Measurements from ENCODE around the gene TBPL1. TPM values are rescaled to one million over a fixed set of nuclear protein-coding genes. Genes with fewer than 3 reads are reported as not detected.
"Not testable (repeated sequence)": the region's sequence is repeated elsewhere in the genome, so short reads cannot be mapped to it uniquely, and the experiment has no call there.

TBPL1 gene
- total RNA-seq, 5 donors from 2014 or later (not counting 1 experiment from before 2014, with no cell fraction given) = 27.7 to 30.5 (median 28.9) TPM

DNA sequence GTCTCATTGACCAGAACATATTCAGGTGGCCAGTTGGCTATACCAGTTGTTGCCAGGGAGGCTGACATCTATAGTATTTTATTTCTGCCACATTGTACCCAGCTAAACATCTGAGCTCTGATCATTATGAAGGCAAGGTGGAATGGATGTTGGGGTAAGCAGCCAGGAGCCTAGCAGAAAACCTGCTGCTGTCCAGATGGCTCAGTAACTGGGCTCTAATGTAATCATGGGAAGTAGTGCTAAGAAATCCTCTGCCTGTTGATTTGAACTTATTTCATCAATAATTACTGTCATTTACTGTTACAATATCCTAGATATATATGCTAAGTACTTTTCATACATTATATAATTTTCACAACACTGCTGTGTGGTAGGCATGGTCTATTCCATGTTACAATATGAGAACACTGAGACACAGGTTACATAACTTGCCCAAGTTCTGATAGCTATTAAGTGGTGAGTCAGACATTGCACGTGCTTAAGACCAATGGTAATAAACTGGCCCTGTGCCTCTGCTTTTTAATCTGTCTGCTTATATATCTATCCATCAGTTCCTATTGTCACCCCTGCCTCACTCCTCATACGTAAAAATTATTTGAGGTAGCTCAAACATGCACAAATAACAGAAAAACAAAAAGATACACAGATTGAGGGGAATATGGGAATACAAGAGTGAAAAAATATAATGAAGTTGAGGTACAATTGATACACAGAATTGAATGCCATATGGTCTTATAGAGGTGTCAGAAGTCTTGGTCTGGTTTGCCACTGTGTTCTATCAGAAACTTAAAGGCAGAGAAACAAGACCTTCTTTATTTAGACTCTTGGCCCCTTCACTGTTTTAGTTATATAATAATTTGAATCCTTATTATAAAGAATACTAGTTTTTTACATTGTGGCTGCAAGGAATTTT is 25.2 kb downstream of the TBPL1 start:
- H3K4me1 ChIP-seq (ENCODE audit: control insufficient read depth in 1 of 2, extremely low read depth in 1 of 2, insufficient read depth in 2 of 2, low read length in 2 of 2) = peaks cover 3 to 6% of the 10 kb centered on the region in 2 experiments
- Mint-ChIP-seq H3K4me3 (no peak overlapping the region), H3K27me3 (no peaks in the 10 kb centered on the region), H3K9me3 (no peaks in the 10 kb centered on the region), H3K4me1 (peaks cover 47 to 48% (median 48%) of the 10 kb centered on the region in 3 donors), H3K27ac (no peak overlapping the region), H3K36me3 (peaks cover 15% of the 10 kb centered on the region)
- DNase-seq (no peak), ATAC-seq (replicated peaks in 1 of 4) (no peak)
- H3K36me3 ChIP-seq (ENCODE audit: control insufficient read depth in 2 of 2, extremely low read depth in 1 of 2, insufficient read depth in 1 of 2, low read length in 1 of 2) = peaks cover 0 to 3% of the 10 kb centered on the region in 2 donors
- WGBS (ENCODE audit: insufficient coverage) = no CpG with 5 or more reads among the region's 2 CpGs
- no peaks in the 10 kb centered on the region for H3K9me3 ChIP-seq
- H3K27me3 ChIP-seq (replicated peaks in 1 of 2; ENCODE audit: control insufficient read depth in 2 of 2, extremely low read depth in 1 of 2, insufficient read depth in 2 of 2, low read length in 1 of 2) = no peaks in the 10 kb centered on the region
- ChIA-PET POLR2A (no interaction called here), CTCF (interaction anchor here (0.6 to 1.2 kb wide), 4 partner anchors 14 to 1204 kb away, joined by 3 to 10 read pairs (median 4); no protein-coding TSS in a partner anchor)
- H3K27ac ChIP-seq (ENCODE audit: low read length) = no peak overlapping the region
- H3K4me3 ChIP-seq (ENCODE audit: control insufficient read depth in 1 of 2, extremely low read depth in 1 of 2, low read length in 1 of 2) = no peak overlapping the region

- no peaks in the 10 kb centered on the region for H3K9me3 Mint-ChIP-seq
- peaks cover 49 to 50% (median 49%) of the 10 kb centered on the region in 3 donors for H3K4me1 Mint-ChIP-seq
- H3K9me3 ChIP-seq = no peaks in the 10 kb centered on the region
- H3K4me3 ChIP-seq (ENCODE audit: control insufficient read depth in 1 of 2, extremely low read depth in 1 of 2, low read length in 1 of 2) = no peak overlapping the region
- H3K36me3 Mint-ChIP-seq = peaks cover 15% of the 10 kb centered on the region
- H3K27ac ChIP-seq (ENCODE audit: low read length) = no peak overlapping the region
- no peak overlapping the region for H3K4me3 Mint-ChIP-seq
- POLR2A ChIA-PET = no interaction called here
- peaks cover 7 to 11% of the 10 kb centered on the region in 2 experiments for H3K4me1 ChIP-seq (ENCODE audit: control insufficient read depth in 1 of 2, extremely low read depth in 1 of 2, insufficient read depth in 2 of 2, low read length in 2 of 2)
- ATAC-seq (replicated peaks in 1 of 4) (no peak), DNase-seq (no peak)
- no peaks in the 10 kb centered on the region for H3K27me3 Mint-ChIP-seq
- peaks cover 0 to 3% of the 10 kb centered on the region in 2 donors for H3K36me3 ChIP-seq (ENCODE audit: control insufficient read depth in 2 of 2, extremely low read depth in 1 of 2, insufficient read depth in 1 of 2, low read length in 1 of 2)
- H3K27me3 ChIP-seq (replicated peaks in 1 of 2; ENCODE audit: control insufficient read depth in 2 of 2, extremely low read depth in 1 of 2, insufficient read depth in 2 of 2, low read length in 1 of 2) = no peaks in the 10 kb centered on the region
- CTCF ChIA-PET = interaction anchor here (0.6 to 1.2 kb wide), 3 partner anchors 14 to 81 kb away, joined by 3 to 6 read pairs (median 3); no protein-coding TSS in a partner anchor
- no CpG with 5 or more reads among the region's 2 CpGs for WGBS (ENCODE audit: insufficient coverage)
- peak overlapping the region in 1 of 2 donors; percentile 9 for H3K27ac Mint-ChIP-seq
Observed at GRCh38 chr6:133978896-133979240, 25.8 kb downstream of the TBPL1 start.

GRCh38 chr6:133979269-133979963 is 26.4 kb downstream of the TBPL1 start:
- H3K36me3 Mint-ChIP-seq = peaks cover 15% of the 10 kb centered on the region
- DNase-seq; H3K9me3 Mint-ChIP-seq; H3K27me3 Mint-ChIP-seq; ATAC-seq (replicated peaks in 1 of 4); H3K27me3 ChIP-seq (replicated peaks in 1 of 2; ENCODE audit: control insufficient read depth in 2 of 2, extremely low read depth in 1 of 2, insufficient read depth in 2 of 2, low read length in 1 of 2); H3K36me3 ChIP-seq (ENCODE audit: control insufficient read depth in 2 of 2, extremely low read depth in 1 of 2, insufficient read depth in 1 of 2, low read length in 1 of 2); H3K4me3 ChIP-seq (ENCODE audit: control insufficient read depth in 1 of 2, extremely low read depth in 1 of 2, low read length in 1 of 2); POLR2A ChIA-PET; H3K27ac ChIP-seq (ENCODE audit: low read length); H3K9me3 ChIP-seq; H3K4me3 Mint-ChIP-seq: not testable (repeated sequence)
- H3K4me1 ChIP-seq (ENCODE audit: control insufficient read depth in 1 of 2, extremely low read depth in 1 of 2, insufficient read depth in 2 of 2, low read length in 2 of 2) = peaks cover 7 to 11% of the 10 kb centered on the region in 2 experiments
- peaks cover 50 to 52% (median 52%) of the 10 kb centered on the region in 3 donors for H3K4me1 Mint-ChIP-seq
- H3K27ac Mint-ChIP-seq = peak overlapping the region in 1 of 2 donors; percentile 9
- 87% methylated on average over 2 of the region's 7 CpGs for WGBS (ENCODE audit: insufficient coverage)
- CTCF ChIA-PET = interaction anchor here in 1 of 2 donors (1.2 kb wide), 1 partner anchor 23 kb away, joined by 3 read pairs; no protein-coding TSS in a partner anchor

- no peak overlapping the region for H3K4me3 Mint-ChIP-seq
- H3K36me3 Mint-ChIP-seq = peaks cover 19% of the 10 kb centered on the region
- POLR2A ChIA-PET = interaction anchor here in 1 of 2 donors (0.6 kb wide), 2 partner anchors 18 to 69 kb away, joined by 3 to 5 read pairs; no protein-coding TSS in a partner anchor
- WGBS (ENCODE audit: insufficient coverage) = no CpG with 5 or more reads among the region's 3 CpGs
- H3K4me3 ChIP-seq (ENCODE audit: control insufficient read depth in 1 of 2, extremely low read depth in 1 of 2, low read length in 1 of 2) = no peak overlapping the region
- no peak for DNase-seq
- peaks cover 54 to 56% (median 55%) of the 10 kb centered on the region in 3 donors for H3K4me1 Mint-ChIP-seq
- CTCF ChIA-PET = interaction anchor here in 1 of 2 donors (0.6 kb wide), 4 partner anchors 36 to 1114 kb away, joined by 3 to 5 read pairs (median 4); no protein-coding TSS in a partner anchor
- H3K27me3 ChIP-seq (replicated peaks in 1 of 2; ENCODE audit: control insufficient read depth in 2 of 2, extremely low read depth in 1 of 2, insufficient read depth in 2 of 2, low read length in 1 of 2) = no peaks in the 10 kb centered on the region
- peaks cover 7 to 15% of the 10 kb centered on the region in 2 experiments for H3K4me1 ChIP-seq (ENCODE audit: control insufficient read depth in 1 of 2, extremely low read depth in 1 of 2, insufficient read depth in 2 of 2, low read length in 2 of 2)
- H3K9me3 Mint-ChIP-seq = no peaks in the 10 kb centered on the region
- no peaks in the 10 kb centered on the region for H3K9me3 ChIP-seq
- H3K27ac ChIP-seq (ENCODE audit: low read length) = no peak overlapping the region
- peaks cover 0 to 11% of the 10 kb centered on the region in 2 donors for H3K36me3 ChIP-seq (ENCODE audit: control insufficient read depth in 2 of 2, extremely low read depth in 1 of 2, insufficient read depth in 1 of 2, low read length in 1 of 2)
- no peak overlapping the region for H3K27ac Mint-ChIP-seq
- ATAC-seq (replicated peaks in 1 of 4) = no peak
- no peaks in the 10 kb centered on the region for H3K27me3 Mint-ChIP-seq
Observed at GRCh38 chr6:133980168-133980567, 27.1 kb downstream of the TBPL1 start.

GRCh38 chr6:133983099-133983939 is 30.3 kb downstream of the TBPL1 start:
- peaks cover 44 to 52% (median 47%) of the 10 kb centered on the region in 3 donors for H3K4me1 Mint-ChIP-seq
- 26% methylated on average over 4 of the region's 9 CpGs for WGBS (ENCODE audit: insufficient coverage)
- H3K9me3 Mint-ChIP-seq = no peaks in the 10 kb centered on the region
- no peaks in the 10 kb centered on the region for H3K27me3 Mint-ChIP-seq
- Histone ChIP-seq H3K9me3 (no peaks in the 10 kb centered on the region), H3K36me3 (ENCODE audit: control insufficient read depth in 2 of 2, extremely low read depth in 1 of 2, insufficient read depth in 1 of 2, low read length in 1 of 2) (peaks cover 0 to 23% of the 10 kb centered on the region in 2 donors), H3K4me3 (ENCODE audit: control insufficient read depth in 1 of 2, extremely low read depth in 1 of 2, low read length in 1 of 2) (no peak overlapping the region), H3K4me1 (ENCODE audit: control insufficient read depth in 1 of 2, extremely low read depth in 1 of 2, insufficient read depth in 2 of 2, low read length in 2 of 2) (peaks cover 7 to 26% of the 10 kb centered on the region in 2 experiments), H3K27ac (ENCODE audit: low read length) (no peak overlapping the region), H3K27me3 (replicated peaks in 1 of 2; ENCODE audit: control insufficient read depth in 2 of 2, extremely low read depth in 1 of 2, insufficient read depth in 2 of 2, low read length in 1 of 2) (no peaks in the 10 kb centered on the region)
- H3K36me3 Mint-ChIP-seq = peaks cover 46% of the 10 kb centered on the region
- peak; percentile 97 to 99 (median 99) for ATAC-seq (replicated peaks in 1 of 4)
- ChIA-PET POLR2A (no interaction called here), CTCF (interaction anchor here (0.7 to 2.3 kb wide), 6 partner anchors 10 to 59 kb away, joined by 3 to 10 read pairs (median 6); no protein-coding TSS in a partner anchor)
- H3K27ac Mint-ChIP-seq = peak overlapping the region in 1 of 2 donors; percentile 47
- DNase-seq = peak; percentile 11 to 63 (median 42)
- peak overlapping the region in 1 of 3 donors; percentile 26 for H3K4me3 Mint-ChIP-seq

Measured in T-cell (primary cell).